Left renal cortex interstitium (tissue), 4 donors: ENCODE measurements around the gene SRSF2. TPM values are rescaled to one million over a fixed set of nuclear protein-coding genes. Genes with fewer than 3 reads are reported as not detected.
"Not testable (repeated sequence)": the region's sequence is repeated elsewhere in the genome, so short reads cannot be mapped to it uniquely, and the experiment has no call there.

Experiments
- DNase-seq, 4 donors: peaks; one replicate each; pipeline ENCODE4 v3.0.0-alpha.2; 2013; ENCODE audit warnings: low read depth in 4 of 4, low spot score in 2 of 4, missing footprints in 1 of 4
- polyA plus RNA-seq, 4 donors: library from polyadenylated mRNA; unstranded; fragments of 120-200 nt; gene quantifications; one replicate each; pipeline ENCODE4 v1.2.1, GENCODE V29; 2013; ENCODE audit not compliant: insufficient read length in 4 of 4

The SRSF2 gene
- polyA plus RNA-seq, 4 donors, result 349 to 424 (median 370) TPM

DNA sequence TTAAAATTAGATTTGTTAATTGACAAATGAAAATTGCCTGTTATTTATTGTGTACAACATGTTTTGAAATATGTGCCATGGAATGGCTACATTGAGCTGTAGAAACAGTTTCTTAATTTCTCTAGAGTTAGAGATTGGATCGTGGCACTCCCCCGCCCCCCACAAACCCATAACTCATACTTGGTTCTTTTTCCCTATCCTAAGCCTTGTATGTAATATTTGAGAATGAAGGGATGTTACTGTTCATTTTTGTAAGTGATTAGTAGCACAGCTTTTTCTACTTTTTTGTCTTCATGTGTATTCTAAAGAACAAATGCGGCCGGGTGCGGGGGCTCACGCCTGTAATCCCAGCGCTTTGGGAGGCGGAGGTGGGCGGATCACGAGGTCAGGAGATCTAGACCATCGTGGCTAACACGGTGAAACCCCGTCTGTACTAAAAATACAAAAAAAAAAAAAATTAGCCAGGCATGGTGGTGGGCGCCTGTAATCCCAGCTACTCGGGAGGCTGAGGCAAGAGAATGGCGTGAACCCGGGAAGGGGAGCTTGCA, 2.5 kb upstream of the SRSF2 start:
- DNase-seq, result not testable (repeated sequence)

- DNase-seq, result no peak
Observed at GRCh38 chr17:76738468-76738850, 1.3 kb upstream of the SRSF2 start.

DNA sequence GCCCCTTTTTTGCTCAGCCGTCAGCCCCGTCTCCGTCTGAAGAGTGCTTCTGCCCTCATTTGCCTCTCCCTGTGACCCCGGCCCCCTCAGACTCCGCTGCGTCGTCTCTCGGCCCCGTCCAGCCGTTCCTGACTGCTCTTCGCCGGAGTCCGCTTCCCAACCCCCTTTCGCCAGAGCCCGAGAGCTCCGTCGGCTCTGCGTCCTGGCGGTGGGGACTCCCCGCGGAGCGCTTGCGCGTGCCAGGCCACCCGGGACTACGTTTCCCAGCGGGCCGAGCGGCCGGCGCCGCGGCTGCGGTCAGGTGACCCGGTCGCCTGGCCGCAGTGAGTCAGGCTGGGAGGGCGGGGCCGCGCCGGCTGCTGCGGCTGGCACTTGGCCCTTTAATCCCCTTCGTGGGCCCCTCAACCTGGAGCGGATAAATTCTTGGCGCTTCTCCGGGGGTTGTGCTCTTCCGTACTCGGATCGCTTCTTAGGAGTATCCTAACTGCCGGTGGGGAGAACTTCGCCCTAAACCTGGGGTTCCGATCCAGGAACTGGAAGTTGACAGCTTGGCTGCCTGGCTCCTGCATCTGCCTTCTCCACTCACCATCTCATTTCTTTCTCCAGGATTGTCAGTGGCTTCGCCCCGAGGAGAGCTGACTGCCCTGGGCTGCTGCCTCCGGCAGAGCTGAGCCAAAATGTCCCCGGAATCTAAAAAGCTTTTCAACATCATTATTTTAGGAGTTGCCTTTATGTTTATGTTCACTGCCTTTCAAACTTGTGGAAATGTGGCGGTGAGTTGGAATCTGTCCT, 741 bp upstream of the SRSF2 start, which contains the start of gene MFSD11:
TSS of gene MFSD11 (plus strand) at position 444 of the 792 bp plus-strand sequence. CDS start at position 678, 234 bp downstream.
- DNase-seq, result peak; percentile 89 to 96 (median 90)

DNA sequence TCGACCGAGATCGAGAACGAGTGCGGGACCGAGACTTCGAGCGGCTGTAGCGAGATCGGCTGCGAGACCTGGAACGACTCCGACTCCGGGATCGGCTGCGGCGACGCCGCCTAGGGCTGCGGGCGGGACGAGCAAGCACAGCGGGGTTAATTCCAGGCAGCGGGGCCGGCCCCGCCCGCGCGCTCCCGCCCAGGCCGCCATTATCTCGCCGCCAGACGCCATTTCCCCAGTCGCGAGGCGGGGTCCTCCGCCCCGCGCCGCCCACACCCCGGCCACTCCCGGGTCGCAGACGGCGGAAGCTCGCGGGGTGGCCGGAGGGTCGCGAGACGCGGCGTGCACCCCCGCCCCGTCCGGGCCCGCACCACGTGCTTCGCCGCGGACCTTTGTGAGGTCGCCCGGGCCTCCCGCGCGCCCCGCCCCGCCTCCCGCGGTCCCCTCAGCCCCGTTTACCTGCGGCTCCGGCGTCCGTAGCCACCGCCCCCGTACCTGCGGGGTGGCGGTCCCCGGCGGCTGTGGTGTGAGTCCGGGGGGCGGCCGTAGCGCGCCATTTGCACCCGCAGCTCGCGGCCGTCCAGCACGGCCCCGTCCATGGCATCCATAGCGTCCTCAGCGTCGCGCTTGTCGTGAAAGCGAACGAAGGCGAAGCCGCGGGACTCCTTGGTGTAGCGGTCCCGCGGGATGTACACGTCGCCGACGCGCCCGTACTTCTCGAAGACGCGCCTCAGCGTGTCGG, 616 bp downstream of the SRSF2 start:
- peak in 1 of 4 donors; percentile 31 for DNase-seq

DNA sequence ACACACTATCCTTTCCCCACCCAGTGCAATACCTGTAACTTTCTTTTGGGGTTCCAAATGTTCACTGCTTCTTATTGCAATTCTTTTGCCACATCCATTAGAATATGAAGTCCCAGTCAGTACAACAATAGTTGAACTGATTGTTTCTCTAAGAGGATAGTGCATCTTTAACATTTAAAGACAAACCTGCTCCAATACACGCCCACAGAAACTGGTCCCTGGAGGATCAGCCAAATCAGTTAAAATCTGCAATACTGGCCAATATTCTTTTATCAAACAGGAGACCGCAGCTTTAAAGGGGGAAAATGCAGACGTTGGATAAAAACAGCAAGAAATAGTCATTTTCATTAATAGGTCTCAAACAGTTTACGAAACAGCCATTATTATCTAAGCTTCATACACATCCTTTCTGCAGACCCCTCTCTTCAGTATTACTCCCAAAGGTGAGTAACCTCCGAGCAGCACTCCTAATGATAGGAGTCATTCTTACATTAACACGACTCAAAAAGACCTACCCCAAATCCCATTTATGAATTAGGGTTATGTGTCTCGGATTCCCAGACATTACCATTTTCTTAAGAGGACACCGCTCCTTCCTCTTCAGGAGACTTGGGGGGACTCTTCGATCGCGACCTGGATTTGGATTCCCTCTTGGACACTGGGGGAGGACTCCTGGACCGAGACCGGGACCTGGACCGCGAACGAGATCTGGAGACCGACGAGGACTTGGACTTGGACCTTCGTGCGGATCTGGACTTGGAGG, 1.4 kb downstream of the SRSF2 start:
- DNase-seq, result no peak

- no peak for DNase-seq
Observed at GRCh38 chr17:76735006-76735405, 2.1 kb downstream of the SRSF2 start.

DNA sequence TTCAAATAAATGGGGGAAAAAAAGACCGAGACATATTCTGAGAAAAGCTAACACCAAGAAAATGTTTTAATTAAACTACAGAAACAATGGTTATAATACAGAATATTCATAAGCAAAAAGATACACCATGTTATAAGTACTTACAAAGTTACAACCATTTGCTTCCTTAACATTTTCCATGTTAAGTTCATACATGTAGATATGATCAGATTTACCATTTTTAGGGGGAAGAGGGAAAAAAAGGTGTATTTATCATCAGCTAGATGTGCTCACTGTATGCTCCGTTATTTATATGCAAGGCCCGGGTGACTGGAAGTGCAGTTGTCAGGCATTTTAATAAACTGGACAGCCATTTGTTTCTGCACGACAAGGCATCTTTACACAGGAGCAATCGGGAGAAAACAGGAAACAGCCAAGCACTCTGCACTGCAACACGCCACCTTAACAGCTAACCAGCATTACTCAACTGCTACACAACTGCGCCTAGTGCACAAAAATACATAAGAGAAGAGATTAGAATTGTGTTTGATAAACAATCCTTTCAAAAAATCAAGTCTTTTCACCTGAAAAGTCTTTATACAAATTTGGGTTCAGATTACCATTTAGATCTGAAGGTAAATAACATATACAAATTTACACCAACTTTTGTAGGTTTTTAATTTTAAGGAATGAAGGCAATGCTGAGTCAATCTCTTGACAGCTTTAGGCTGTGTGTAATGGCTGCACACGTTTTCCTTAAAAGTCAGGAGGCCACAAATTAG, 2.9 kb downstream of the SRSF2 start:
- no peak for DNase-seq

DNA sequence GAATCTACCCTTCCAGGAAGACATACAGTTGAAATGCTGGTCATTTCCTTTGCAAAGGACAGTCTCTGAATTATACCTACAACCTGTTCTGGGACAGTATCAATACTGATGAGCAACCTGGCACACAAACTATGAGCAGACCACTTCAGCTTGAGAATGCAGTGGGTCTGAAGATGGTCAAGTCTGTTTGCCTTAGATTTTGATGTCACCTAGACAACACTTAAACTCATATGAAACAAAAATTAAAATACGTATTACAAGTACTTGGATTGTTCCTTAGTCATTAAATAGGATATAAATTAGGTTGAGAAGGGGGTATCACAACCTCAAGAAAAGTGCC, 3.5 kb downstream of the SRSF2 start:
- no peak for DNase-seq

- DNase-seq, result no peak
Observed at GRCh38 chr17:76732734-76733617, 4.2 kb downstream of the SRSF2 start.

- not testable (repeated sequence) for DNase-seq
Observed at GRCh38 chr17:76731800-76732733, 5.1 kb downstream of the SRSF2 start.

DNA sequence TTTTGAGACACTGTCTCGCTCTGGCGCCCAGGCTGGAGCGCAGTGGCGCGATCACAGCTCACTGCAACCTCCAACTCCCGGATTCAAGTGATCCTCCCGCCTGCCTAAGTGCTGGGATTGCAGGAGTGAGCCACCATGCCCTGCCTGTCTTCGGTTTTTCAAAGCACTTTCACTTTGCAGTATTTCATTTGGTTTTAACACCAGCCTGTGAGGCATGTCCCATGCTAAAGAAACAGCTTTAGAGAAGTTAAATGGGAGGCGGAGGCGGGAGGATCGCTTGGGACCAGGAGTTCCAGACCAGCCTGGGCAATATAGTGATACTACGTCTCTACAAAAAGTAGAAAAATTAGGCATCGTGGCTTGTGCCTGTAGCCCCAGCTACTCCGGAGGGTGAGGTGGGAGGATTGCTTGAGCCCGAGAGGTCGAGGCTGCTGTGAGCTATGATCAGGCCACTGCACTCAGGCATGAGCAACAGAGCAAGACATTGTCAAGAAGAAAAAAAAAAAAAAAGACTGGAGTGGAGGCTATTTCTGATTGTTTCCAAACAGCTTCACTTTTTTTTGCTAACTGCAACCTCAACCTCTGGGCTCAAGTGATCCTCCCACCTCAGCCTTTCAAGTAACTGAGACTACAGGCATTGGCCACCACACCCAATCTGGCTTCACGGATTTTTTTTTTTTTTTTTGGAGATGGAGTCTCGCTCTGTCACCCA, 9.2 kb downstream of the SRSF2 start:
- no peak for DNase-seq

DNA sequence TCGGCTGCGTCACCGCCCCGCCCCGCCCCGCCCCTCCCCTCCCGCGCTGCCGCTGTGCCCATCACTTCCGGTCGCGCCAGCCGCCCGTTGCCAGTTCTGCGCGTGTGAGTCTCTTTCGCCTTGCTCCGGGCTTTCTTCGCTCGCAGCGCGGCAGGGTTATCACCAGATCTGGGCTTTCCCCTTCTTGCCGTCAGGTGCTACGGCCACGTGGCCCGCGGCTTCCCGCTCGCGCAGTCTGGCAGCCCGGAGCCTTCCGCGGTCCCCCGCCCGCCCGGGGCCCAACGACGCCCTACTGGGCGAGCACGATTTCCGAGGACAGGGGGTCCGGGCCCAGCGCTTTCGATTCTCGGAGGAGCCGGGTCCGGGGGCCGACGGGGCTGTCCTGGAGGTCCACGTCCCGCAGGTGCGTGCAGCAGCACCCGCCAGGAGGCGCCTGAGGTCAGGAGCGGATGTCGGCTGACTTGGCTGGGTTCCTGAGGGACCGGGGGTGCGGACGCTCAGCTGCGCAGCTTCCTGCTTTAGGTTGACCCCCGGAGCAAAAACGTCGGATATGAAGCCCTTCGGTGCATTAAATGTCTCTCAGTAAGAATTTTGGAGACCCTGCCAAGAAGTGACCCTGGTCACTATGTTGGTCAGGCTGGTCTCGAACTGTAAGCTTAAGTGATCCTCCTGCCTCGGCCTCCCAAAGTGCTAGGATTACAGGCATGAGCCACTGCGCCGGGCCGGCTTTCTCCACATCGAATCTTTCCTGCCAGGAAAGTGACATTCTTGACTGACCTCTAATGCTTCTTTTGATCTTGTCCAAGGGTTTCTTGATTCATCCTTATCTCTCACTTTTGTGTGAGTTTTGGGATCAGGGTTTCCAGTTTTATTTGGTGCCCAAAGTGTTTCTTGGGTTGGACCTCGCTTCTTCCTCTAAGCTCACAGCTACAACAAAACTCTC, 10.1 kb downstream of the SRSF2 start, which contains the start of gene METTL23:
TSS of gene METTL23 (plus strand) at position 64 of the 943 bp plus-strand sequence. CDS start 2,872 bp downstream, outside the sequence.
- DNase-seq, result peak in 1 of 4 donors; percentile 68

DNA sequence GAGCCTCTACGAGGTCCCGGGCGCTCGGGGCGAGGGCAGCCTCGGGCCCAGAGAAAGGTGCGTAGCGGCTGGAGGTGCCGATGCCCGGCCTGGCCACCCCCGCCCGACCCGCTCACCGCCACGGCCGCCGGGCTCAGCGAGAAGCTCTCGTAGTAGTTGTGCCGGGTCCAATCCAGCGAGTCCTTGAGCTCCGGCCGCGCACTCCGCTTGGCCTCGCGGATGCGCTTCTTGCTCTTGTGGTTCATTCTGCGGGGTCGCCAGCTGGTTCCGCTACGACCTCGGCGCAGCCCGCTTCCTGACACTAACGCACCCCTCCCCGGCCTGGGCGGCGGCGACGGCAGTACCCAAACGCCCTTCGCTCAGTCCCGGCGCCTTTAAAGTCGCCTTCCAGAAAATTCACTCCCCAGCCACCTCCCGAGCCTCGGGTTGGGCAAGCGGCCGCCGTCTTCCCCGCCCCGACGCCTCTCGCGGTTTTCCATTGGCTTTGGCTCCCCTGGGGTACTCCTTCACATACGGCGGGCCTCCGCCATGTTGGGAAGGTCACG, 10.8 kb downstream of the SRSF2 start, which contains the start of gene JMJD6:
TSS of gene JMJD6 (minus strand) at position 376 of the 545 bp plus-strand sequence. CDS start at position 245, 131 bp downstream.
- DNase-seq, result peak in 3 of 4 donors; percentile 81 to 92 (median 92)

GRCh38 chr17:76725580-76726230, 11.4 kb downstream of the SRSF2 start:
- DNase-seq, result peak in 1 of 4 donors; percentile 21

DNA sequence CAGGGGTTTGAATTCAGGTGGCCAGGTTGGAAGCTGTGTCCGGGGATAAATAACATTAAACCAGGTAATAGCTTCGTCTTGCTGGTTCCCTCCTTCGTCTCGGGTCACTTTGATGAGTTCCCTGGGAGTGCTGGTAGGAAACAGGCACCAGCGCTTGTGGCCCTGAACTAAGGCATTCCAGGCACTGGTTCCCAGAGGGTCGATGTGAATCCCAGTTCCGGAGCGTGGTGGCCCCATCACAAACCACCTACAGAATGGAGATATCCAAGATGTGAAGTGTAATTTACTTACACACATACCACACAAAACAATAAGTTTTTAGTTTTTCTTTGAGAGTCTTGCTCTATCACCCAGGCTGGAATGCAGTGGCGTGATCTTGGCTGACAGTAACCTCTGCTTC, 13.3 kb downstream of the SRSF2 start:
- DNase-seq, result no peak
